HepG2 (cell line): ENCODE measurements around the gene MYL9. TPM values are rescaled to one million over a fixed set of nuclear protein-coding genes. Genes with fewer than 3 reads are reported as not detected.

ENCODE experiments used
- BRCA1 ChIP-seq: sonication (generic); formaldehyde crosslinking; IDR thresholded peaks from 2 replicates; pipeline ENCODE4 v1.4.0; 2020; ENCODE audit warnings: missing genetic modification reagents
- ESRRA ChIP-seq: sonication (generic); formaldehyde crosslinking; IDR thresholded peaks from 2 replicates; pipeline ENCODE4 v1.5.1; 2020; ENCODE audit warnings: mild to moderate bottlenecking, low read depth, missing genetic modification reagents
- FOXM1 ChIP-seq: sonication (generic); formaldehyde crosslinking; IDR thresholded peaks from 2 replicates; pipeline ENCODE4 v1.5.0; 2020; ENCODE audit warnings: missing genetic modification reagents
- HES4 ChIP-seq: sonication (generic); formaldehyde crosslinking; IDR thresholded peaks from 2 replicates; pipeline ENCODE4 v1.9.0; 2021; ENCODE audit warnings: mild to moderate bottlenecking, missing genetic modification reagents, borderline replicate concordance
- IRF2 ChIP-seq: IDR thresholded peaks from 2 replicates; pipeline ENCODE4 v1.6.1; 2018; ENCODE audit warnings: missing genetic modification reagents, missing compliant biosample characterization
- MAZ ChIP-seq, 2 experiments: sonication (generic) in 1 of 2; formaldehyde crosslinking in 1 of 2; IDR thresholded peaks; 2 replicates each; pipeline versions ENCODE4 v1.5.0 to v1.6.1; 2012 to 2020; ENCODE audit warnings: low read depth in 2 of 2, mild to moderate bottlenecking in 2 of 2, borderline replicate concordance in 1 of 2, improper control_type of control experiment in 1 of 2, low read length in 1 of 2, missing genetic modification reagents in 1 of 2, moderate library complexity in 1 of 2
- PAX8 ChIP-seq: sonication (generic); formaldehyde crosslinking; IDR thresholded peaks from 2 replicates; pipeline ENCODE4 v1.8.0; 2022; ENCODE audit warnings: mild to moderate bottlenecking, missing genetic modification reagents, borderline replicate concordance
- PITX1 ChIP-seq: sonication (generic); formaldehyde crosslinking; IDR thresholded peaks from 2 replicates; pipeline ENCODE4 v1.5.1; 2020; ENCODE audit warnings: mild to moderate bottlenecking, missing genetic modification reagents
- TOPORS ChIP-seq: sonication (generic); formaldehyde crosslinking; IDR thresholded peaks from 2 replicates; pipeline ENCODE4 v1.8.0; 2023; ENCODE audit warnings: mild to moderate bottlenecking, missing genetic modification reagents
- ZBTB49 ChIP-seq: sonication (generic); formaldehyde crosslinking; IDR thresholded peaks from 2 replicates; pipeline ENCODE4 v1.4.0; 2020; ENCODE audit warnings: missing genetic modification reagents, borderline replicate concordance
- ZNF280B ChIP-seq: sonication (generic); formaldehyde crosslinking; IDR thresholded peaks from 2 replicates; pipeline ENCODE4 v1.5.0; 2020; ENCODE audit warnings: missing genetic modification reagents, mild to moderate bottlenecking, borderline replicate concordance
- ZNF609 ChIP-seq: sonication (generic); formaldehyde crosslinking; IDR thresholded peaks from 2 replicates; pipeline ENCODE4 v1.4.0; 2020; ENCODE audit warnings: mild to moderate bottlenecking, missing genetic modification reagents, borderline replicate concordance
- ZNF672 ChIP-seq: sonication (generic); formaldehyde crosslinking; IDR thresholded peaks from 2 replicates; pipeline ENCODE4 v1.8.1; 2022; ENCODE audit warnings: missing genetic modification reagents
- polyA plus RNA-seq, 8 experiments: library from polyadenylated mRNA; depleted of rRNA in 3 of 8; stranded (reverse) in 7 of 8; unstranded in 1 of 8; fragments of >200 nt; fragmentation: Illumina TruSeq in 4 of 8; extraction: Trizol in 4 of 8; gene quantifications; 2 replicates each; pipeline versions ENCODE4 v1.2.1 to v1.2.3, GENCODE V29; 2011 to 2016; ENCODE audit warnings: low read depth in 4 of 8, missing spikeins in 1 of 8, mixed read lengths in 1 of 8; ENCODE audit not compliant: insufficient read depth in 1 of 8
- total RNA-seq, 5 experiments: library from RNA; depleted of rRNA; stranded (reverse); fragments of >200 nt; fragmentation: Illumina TruSeq; extraction: Trizol; gene quantifications; 2 replicates each; pipeline ENCODE4 v1.2.3, GENCODE V29; 2016; ENCODE audit warnings: low read depth in 1 of 5
- TF ChIP-seq, protein P1 (sequence below): IDR thresholded peaks from 2 replicates; pipeline ENCODE4 v1.6.1; 2016; ENCODE audit warnings: low read depth, missing genetic modification reagents, missing compliant biosample characterization

MYL9 gene
- total and polyA plus RNA-seq, 2 of the 13 experiments (the other 11 are each of a cell fraction or from before 2014, with no cell fraction given): 0.87 to 2.2 TPM

DNA sequence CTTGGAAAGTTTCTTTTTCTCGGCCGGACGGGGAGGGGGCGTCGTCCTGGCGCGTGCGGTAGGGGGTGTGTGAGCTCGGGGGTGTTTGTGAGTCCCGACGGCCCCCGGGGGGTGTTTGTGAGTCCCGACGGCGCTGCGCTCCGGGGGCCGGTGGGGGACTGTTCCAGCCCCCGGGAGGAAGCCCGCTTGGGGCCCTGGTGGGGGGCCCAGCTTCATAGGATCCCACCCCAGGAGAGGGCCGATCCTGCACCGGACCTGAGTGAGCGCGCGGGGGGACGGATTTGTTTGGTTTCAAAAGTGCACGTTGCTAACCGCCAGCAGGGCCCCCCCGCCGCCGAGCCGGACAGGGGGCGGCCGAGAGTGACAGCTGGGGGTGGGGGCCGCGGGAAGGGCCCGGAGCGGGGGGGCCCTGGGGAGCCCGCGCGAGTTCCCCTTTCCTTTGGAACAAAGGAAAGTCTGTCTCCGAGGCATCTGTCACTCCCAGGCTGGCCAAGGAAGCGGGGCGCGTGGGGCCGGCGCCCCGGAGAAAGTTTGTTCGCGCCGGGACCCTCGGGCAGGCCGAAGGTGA is 32.6 kb downstream of the MYL9 start (continued):
- TF ChIP-seq ZNF280B (CRISPR knock-in tag) (0 out of 2 replicates have a peak, but pooled peaks have one; percentile 69), ZBTB49 (CRISPR knock-in tag) (no peak), ZNF609 (CRISPR knock-in tag) (peak; percentile 36), PITX1 (CRISPR knock-in tag) (no peak), ESRRA (CRISPR knock-in tag) (no peak), MAZ (IDR thresholded peaks at IDR 0.05; ENCODE audit: borderline replicate concordance, low read depth, low read length) (no peak; the same call in 1 of the 2 replicates), MAZ (CRISPR knock-in tag; IDR thresholded peaks at IDR 0.05; ENCODE audit: low read depth) (no peak), BRCA1 (CRISPR knock-in tag) (no peak), FOXM1 (CRISPR knock-in tag) (peak; percentile 86; the same call in 1 of the 2 replicates), TOPORS (CRISPR knock-in tag) (no peak; the same call in 1 of the 2 replicates), PAX8 (no peak; the same call in 1 of the 2 replicates), HES4 (CRISPR knock-in tag) (no peak), ZNF672 (no peak), IRF2 (CRISPR knock-in tag) (no peak)
- TF ChIP-seq, protein P1, sequence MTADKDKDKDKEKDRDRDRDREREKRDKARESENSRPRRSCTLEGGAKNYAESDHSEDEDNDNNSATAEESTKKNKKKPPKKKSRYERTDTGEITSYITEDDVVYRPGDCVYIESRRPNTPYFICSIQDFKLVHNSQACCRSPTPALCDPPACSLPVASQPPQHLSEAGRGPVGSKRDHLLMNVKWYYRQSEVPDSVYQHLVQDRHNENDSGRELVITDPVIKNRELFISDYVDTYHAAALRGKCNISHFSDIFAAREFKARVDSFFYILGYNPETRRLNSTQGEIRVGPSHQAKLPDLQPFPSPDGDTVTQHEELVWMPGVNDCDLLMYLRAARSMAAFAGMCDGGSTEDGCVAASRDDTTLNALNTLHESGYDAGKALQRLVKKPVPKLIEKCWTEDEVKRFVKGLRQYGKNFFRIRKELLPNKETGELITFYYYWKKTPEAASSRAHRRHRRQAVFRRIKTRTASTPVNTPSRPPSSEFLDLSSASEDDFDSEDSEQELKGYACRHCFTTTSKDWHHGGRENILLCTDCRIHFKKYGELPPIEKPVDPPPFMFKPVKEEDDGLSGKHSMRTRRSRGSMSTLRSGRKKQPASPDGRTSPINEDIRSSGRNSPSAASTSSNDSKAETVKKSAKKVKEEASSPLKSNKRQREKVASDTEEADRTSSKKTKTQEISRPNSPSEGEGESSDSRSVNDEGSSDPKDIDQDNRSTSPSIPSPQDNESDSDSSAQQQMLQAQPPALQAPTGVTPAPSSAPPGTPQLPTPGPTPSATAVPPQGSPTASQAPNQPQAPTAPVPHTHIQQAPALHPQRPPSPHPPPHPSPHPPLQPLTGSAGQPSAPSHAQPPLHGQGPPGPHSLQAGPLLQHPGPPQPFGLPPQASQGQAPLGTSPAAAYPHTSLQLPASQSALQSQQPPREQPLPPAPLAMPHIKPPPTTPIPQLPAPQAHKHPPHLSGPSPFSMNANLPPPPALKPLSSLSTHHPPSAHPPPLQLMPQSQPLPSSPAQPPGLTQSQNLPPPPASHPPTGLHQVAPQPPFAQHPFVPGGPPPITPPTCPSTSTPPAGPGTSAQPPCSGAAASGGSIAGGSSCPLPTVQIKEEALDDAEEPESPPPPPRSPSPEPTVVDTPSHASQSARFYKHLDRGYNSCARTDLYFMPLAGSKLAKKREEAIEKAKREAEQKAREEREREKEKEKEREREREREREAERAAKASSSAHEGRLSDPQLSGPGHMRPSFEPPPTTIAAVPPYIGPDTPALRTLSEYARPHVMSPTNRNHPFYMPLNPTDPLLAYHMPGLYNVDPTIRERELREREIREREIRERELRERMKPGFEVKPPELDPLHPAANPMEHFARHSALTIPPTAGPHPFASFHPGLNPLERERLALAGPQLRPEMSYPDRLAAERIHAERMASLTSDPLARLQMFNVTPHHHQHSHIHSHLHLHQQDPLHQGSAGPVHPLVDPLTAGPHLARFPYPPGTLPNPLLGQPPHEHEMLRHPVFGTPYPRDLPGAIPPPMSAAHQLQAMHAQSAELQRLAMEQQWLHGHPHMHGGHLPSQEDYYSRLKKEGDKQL (CRISPR knock-in tag): no peak; the same call in 1 of the 2 replicates
